NOMO-1 (cell line): ENCODE data around the gene GMDS.

ENCODE experiments used
- DNase-seq, 2 experiments: peaks; one replicate each; lab custom pipeline; 2025; ENCODE audit not compliant: unreplicated experiment in 2 of 2; lab: John Stamatoyannopoulos, UW

GMDS gene

DNA sequence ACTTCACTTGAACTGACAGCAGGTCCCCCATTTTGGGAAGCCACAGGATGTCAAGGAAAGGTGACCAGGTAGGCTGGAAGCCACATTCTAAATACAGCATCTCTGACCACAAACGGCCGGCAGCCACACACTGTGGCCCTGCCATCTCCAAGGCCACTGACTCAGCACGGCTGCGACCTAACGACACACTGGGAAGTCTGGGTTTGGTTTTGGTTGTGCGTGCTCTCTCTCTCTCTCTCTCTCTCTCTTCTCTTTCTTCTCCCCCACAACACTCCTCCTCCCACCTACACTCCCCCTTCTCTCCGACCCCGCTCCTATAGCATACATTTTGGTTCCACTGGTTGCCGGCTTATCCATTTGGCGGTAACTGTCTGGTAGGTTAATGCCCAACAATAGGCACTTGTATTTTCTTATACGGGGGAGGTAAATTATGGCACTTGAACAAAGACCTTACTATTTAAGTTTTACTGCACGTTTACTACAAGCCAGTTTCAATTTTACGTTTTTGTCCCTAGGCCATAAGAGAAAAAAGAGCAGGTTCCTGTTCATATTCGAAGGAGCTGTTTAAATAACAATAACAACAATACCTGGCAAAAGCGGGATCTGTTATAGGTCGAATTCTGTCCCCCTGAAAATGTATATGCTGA lies 103.6 kb downstream of the GMDS start:
- peak; percentile 5 to 34 for DNase-seq

DNA sequence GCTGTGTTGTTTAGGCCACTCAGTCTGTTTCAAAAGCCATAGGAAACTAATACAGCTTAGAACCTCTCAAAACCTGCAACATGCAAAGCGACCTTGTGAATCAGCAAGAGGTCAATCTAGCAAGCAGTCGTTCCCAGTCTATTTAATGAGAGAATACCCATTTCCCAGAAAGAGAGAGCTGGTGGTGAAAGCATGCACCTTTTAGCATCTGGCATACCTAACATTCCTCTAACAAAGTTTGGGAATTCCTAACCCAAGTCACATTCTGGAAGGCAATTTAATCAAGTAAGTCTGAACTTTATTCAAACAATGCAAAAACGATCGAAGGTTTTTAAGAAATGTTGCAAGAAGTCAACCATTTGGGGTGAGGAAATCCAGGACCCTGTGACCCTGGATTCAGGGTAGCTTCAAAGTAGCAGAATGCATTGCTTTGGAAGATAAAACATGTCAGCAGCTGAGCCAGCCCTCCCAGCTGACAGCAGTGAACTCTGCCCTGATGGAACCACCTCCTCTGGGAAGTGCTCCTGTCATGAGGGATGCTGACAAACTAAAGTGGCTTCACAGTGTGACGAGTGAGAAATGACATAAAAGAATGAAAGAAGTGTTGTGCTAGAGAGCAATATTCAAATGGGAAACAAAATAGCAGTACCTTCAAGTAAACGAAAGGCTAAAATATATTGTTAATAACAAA lies 104.8 kb downstream of the GMDS start:
- no peak for DNase-seq

DNA sequence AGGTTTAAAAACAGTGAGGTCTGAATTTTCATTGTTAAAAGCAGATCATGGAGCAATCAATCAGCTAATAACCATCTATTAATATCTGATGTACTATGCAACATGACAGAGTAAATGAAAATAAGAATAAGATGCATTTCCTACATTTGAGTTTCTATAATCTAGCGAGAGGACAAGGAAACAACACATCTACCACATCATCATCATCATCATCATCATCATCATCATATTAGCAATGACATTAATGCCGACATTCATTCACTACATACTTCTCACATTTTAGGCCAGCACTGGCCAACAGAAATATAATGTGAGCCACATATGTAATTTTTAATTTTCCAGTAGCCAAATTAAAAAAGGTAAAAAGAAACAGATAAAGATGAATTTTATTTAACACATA lies 110.0 kb downstream of the GMDS start:
- DNase-seq, result no peak

DNA sequence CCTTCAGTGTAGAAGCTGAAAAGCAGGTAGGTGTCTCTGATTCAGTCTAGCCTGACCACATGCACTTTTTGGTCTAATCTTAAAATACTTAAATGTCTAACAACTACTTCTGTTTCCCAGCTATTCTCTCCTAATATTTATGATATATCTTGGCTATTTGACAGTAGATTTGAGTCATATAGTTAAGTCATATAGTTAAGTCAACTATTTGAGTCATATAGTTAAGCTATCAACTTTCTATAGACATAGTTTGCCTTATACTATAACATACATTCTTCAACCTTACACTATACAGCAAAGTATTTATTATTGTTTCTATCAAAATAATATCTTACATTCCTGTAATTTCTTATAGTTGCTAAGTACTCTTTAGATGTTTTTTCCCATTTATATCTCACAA lies 110.9 kb downstream of the GMDS start:
- no peak for DNase-seq

DNA sequence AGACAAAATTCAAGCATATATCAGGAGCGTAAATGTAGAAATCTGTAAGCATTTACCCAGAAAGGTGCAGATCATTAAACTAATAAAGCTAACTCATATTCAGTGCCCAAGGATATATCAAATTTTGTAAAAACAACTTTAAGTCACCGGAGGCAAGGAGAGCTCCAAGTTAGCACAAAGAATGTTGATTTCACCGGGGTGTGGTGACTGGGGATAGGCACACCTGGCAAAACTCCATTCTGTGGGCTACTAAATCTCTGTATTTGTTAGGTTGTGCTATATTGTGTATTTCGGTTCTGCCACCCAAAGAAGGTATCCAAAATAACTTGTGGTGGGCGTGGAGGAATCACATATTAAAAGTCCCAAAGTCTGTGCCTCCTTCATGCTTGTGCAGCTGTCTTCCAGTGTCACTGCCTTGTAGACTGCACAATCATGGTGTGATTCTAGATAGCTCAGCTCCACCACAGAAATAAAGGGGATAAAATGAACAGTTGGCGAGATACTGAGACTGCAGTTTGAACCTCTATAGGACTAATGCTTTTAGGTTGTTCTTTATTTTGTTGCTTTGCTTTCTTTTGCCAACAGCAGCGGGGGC lies 111.6 kb downstream of the GMDS start:
- DNase-seq, result no peak

DNA sequence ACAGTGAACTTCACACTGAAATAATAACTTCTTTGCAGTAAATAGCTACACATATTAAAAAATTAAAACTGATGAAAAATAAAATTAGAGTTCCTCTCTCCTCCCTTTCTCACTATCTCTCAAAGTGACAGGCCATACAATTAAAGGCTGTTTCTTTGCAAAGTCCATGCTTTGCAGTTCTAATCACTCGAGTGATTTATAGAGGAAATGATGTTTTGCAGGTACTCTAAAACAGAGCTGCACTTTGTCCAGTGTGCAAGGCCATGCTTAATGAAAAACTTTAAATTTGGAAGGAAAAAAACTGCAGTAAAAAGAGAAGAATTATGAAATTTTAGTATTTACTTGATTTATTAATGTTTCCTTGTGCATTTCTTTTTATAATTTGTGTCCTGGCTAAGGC lies 112.5 kb downstream of the GMDS start:
- DNase-seq, result no peak

DNA sequence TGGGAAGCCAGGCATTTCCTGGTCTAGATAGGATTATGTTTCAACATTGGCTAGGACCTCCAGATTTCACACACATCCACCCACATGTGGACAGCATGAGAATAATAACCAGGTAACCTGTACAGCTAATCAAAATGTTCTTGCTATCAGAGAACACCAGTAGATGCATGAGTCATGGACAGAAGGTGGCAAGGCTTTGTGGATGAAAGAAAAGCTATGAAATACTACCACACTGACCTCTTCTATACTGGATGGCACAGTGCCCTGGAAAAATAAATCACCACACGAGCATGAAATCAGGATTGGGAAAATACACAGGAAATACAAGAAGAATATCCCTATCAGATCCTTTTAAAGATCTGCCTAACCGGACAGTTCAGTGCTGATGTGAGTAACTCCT lies 113.0 kb downstream of the GMDS start:
- DNase-seq, result no peak

DNA sequence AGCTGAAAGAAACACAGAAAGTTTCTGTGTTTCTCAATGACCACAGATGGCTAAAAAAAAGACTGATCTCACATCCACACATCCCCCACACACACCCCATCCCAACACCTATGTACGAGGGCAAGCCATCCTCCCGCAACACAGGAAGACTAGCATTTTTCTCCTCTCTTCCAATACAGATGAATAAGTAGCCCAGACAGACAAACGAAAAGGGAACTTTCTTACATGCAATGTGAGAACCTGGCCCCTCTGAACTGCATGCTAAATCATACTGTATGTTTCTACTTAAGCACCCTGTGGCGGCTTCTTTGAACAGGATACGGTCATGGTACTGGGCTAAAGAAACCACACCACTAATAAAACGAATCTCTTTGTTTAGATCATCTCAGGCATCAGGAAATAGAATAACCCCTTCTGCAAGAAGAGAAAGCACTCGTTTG lies 116.2 kb downstream of the GMDS start:
- peak in 1 of 2 experiments; percentile 17 for DNase-seq

DNA sequence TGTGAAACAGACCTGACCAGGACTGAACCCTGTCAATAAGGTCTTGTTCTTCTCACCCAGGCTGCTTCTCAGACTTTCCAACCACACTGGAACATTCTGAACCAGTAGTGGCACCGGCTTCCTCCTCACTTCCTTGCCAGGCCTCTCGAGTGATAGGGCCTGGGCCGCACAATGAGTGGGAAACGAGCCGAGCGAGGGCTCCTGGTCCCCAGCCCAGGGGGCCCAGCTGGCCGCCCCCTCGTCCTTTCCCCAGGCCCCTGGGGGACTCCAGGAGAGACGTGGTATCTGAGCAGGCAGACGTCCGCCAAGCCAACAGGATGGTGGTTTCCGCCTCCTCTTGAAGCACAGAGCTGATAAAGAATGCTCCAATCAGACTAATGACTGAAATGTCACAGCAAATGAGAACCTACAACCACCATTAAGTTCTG lies 117.9 kb downstream of the GMDS start:
- DNase-seq, result no peak

DNA sequence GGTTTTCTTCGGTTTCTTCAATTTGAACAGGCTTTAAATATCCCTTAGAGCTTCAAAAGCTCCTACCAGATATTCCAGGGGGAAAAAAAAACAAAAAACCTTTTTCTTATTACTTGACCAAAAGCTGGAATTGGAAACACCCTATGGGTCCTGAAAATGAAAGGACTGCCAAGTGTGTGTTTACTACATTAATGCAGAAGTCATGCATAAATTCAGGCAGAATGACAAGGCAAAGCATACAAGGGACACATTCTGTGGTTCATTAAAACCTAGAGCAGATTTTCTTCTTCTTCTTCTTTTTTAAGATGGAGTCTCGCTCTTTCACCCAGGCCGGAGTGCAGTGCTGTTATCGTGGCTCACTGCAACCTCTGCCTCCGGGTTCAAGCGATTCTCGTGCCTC lies 119.1 kb downstream of the GMDS start:
- no peak for DNase-seq

DNA sequence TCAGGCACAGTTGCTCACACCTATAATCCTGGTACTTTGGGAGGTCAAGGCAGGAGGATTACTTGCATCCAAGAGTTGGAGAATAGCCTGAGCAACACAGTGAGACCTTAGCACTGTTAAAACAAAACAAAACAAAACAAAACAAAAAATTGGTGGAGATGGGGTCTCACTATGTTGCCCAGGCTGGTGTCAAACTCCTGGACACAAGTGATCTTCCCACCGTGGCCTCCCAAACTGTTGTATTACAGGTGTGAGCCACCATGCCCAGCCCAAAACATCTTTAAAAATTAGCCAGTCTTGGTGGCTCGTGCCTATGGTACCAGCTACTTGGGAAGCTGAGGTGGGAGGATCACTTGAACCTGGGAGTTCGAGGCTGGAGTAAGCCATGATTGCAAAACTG lies 120.2 kb downstream of the GMDS start:
- no peak for DNase-seq

DNA sequence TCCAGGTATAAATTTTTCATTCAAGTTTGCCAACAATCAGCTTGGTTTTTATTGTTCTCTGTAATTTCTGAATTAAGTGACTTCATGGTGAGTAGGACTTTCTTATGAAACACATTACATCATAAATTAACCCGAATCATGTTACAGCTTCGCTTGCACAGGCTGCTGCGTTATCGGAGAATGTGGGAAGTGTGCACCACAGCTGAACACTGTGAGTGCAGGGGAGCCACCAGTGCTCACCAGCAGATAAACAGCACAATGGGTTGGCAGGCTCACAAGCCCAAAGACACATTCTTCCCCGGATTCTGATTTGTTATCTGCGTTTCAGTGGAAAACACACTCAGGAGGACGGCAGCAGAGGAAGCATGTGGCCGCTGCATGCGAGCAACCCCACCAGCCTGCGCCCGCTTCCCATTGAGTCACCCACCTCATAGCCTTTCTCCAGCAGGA lies 121.1 kb downstream of the GMDS start:
- DNase-seq, result no peak

DNA sequence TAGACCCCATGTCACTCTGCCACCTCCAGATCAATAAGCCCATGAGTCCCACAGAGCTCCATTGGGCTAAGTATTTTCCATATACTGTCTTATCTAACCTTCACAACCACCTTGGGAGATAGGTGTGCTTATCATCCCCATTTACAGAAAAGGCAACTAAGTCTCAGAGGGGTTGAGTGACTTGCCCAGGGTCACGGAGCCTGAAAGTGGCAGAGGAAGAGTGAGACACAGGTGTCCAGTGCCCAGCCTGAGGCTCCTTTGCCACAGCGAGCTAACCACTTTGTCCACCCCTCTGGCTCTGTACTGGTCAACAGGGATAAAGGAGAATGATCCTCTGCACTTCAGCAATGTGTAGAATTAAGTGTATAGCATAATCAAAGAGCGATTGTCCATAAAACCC lies 124.5 kb downstream of the GMDS start:
- DNase-seq, result no peak

DNA sequence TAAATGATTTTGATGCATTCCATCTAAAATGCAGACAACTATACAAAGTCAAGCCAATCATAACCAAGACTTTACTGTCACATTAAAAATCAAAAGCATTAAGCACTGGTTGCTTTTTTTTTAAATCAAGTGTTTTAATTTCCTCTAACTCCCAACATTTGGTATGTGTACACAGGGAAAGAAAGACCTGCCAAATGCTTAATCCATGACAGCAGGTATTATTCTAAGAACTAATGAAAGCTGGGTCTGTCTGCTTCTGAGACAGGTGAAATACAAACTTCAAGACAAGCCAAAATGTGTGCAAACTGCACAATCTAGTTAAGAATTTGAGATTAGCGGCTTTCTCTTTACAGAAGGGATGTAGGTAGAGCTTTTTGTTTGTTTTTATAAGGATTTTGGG lies 126.1 kb downstream of the GMDS start:
- no peak for DNase-seq

DNA sequence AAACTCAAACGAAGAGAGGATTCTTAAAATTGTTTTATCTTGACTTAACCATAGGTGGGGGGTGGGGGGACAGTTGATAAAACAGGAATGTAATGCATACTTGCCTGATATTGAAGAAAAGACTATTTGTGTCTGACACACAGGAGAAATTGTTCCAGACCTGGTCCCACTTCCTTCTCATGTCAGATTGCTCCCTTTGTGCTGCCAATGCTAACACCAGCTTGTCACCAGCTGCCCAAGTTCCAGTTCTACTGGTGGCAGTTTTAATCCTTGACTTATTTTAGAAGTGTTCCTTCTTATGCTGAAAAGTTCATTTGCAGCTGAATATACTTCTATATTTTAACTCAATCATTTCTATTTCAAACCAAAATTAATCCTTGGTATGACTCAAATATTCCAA lies 127.3 kb downstream of the GMDS start:
- no peak for DNase-seq

DNA sequence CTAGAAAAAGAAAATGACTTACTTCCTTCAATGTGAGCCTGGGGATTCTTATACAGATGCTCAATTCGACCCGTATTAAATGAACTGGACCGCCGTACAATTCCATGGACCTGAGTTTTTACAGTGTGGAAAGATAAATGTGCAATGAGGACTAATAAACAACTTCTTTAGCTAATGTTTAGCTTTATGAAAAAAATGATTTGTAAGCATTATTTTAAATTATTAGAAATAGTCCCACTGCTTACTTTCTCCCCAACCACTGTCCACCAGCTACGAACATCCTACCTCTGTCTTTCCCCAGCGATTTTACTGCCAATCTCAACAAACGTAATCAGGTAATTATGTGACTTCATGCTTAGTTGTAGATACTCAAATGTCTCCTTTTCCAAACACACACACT lies 128.0 kb downstream of the GMDS start:
- DNase-seq, result no peak

DNA sequence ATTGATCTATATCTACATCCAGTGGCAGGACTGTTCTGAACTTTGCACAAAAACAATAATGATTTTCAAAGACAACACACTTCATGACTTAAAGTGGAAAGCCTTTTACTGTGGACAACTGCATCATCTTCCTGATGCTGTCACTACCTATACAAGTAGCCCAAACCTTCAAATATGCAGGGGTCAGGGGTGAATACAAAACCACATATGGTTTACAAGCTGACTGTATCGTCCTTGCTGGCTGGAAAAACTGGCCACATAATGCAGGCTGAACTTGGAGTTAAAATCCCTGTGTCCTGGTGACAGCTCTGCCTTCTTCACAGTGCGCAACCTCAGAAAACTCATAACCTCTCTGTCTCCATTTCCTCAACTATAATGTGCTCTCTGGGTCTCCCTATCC lies 128.9 kb downstream of the GMDS start:
- no peak for DNase-seq

DNA sequence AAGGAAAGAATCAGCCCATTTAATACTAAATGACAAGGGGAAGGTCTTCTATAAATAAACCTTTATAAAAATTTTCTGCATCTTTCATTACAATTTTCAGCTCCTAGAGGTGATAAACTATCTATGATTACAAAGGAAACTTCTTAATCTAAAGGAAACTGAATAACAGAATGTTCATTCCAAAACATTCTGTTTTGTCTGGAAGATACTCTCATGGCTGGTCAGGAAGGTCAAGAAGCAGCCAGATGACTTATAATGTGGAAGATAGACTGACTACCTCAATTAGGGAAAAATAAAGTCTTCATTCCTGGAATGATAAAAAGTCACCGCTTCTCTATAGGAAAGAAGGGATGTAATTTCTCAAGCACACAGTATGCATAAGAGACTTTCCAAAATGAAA lies 131.3 kb downstream of the GMDS start:
- DNase-seq, result no peak

DNA sequence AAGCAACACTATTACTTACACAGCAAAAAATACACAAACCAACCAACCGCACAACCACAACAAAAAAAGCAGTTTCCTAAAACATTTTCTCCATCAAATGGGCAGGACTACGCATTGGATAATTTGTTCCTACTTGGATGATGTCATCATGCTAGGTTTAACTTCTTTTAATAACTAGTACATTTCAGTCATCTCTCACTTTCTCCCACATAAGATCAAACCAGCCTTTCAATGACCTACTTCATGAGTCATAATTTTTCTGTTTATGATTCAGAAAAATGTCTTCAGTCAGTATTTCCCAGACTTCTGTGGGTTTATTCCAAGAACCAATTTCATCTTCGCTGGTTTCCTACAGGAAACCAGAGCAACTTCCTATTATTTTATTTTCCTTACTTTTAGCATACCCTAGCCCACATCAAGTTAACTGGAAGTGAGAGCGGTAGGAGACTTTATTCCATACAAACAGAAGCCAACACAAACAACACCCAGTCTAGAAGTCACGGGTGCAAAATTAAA lies 134.2 kb downstream of the GMDS start:
- no peak for DNase-seq

DNA sequence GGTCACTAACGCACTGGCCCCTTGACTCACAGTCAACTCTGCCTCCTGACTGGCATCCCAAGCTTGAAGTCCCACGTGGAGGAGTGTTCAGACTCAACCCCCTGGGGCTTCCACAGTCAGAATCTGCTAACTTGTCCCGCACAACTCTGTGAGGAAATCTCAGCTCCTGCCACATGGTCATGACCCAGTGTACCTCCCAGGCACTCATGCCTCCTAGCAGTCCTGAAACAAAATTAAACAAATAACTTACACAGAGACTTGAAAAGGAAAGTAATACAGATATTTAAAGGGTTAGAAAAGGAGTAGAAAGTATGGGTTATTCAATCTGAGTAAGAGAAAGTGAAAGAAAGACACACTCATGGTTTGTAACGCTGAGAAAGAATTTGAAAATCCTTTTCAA lies 134.9 kb downstream of the GMDS start:
- no peak for DNase-seq

DNA sequence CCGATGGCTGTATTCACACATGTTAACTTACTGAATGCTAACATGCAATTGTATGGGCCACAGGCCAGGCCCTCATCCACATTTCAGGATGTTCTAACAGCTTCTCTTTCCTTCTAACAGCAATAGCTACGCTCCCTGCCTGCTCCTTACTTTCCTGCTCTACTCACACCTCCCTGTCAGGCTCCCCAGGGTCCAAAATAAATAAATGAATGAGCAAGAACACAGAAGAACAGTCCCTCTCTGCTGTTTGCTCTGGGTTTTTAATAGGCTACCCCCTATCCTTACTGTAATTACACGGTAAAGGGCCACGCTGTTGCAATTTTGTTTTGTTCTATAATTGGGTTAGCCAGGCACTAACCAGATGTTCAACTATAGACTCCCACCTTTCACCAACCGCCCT lies 135.6 kb downstream of the GMDS start:
- no peak for DNase-seq

DNA sequence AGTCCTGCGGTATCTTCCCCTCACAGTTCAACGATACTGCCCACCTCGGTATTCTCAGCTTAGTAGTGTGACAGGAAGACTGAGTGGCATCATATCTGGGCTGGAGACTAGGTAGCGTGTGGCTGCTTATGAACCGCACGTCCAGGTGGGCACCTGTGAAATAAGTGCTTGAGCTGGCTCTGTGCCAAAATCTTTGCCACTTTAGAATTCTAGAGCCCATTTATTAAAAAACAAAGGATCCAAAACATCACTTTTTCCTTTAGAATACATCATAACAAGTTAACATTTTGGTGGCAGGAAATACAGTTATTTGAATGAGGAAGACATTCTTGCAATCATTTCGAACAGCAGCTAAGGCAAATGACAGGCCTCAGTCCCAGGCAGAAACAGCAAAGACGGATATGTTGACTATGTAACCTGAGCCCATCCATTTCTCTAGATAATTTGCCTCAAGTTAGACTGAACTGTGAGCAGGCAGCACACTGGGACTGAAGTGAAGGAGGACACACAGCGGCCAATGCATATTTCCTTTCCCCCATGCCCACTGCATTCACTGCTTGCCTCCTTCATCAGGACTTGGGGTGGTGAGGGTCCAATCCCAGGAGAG lies 136.6 kb downstream of the GMDS start:
- no peak for DNase-seq
